Natural killer cell (primary cell): ENCODE data around the gene CARMIL1. TPM values are rescaled to one million over a fixed set of nuclear protein-coding genes. Genes with fewer than 3 reads are reported as not detected.

Experiments used
- ATAC-seq, 3 donors: fragments of 150-1000 bp in 2 of 3; fragments of 200-7000 bp in 1 of 3; cut with Tn5 transposase; 1 replicate in 1 of 3; 2 replicates in 2 of 3; pipeline ENCODE4 v1.10.0; 2021; ENCODE audit warnings: mild to moderate bottlenecking in 2 of 3, moderate library complexity in 2 of 3
- DNase-seq, 2 donors: peaks; one replicate each; pipeline versions ENCODE4 v3.0.0 to v3.0.0-alpha.2; 2013 to 2021; ENCODE audit warnings: mixed read lengths in 1 of 2
- H3K27ac ChIP-seq: one replicate; pipeline ENCODE4 v1.5.1; 2013; ENCODE audit warnings: mild to moderate bottlenecking, low read length
- H3K27me3 ChIP-seq: one replicate; pipeline ENCODE4 v1.6.1; 2013; ENCODE audit warnings: low read length; ENCODE audit not compliant: control insufficient read depth, insufficient read depth
- H3K36me3 ChIP-seq: one replicate; pipeline ENCODE4 v1.6.1; 2013; ENCODE audit warnings: low read length; ENCODE audit not compliant: control insufficient read depth, insufficient read depth
- H3K4me1 ChIP-seq: one replicate; pipeline ENCODE4 v1.6.1; 2013; ENCODE audit warnings: low read length; ENCODE audit not compliant: control insufficient read depth, insufficient read depth
- H3K4me3 ChIP-seq: one replicate; pipeline ENCODE4 v1.5.1; 2013; ENCODE audit warnings: low read length
- H3K9me3 ChIP-seq: one replicate; pipeline ENCODE4 v1.6.1; 2013; ENCODE audit warnings: low read length; ENCODE audit not compliant: control insufficient read depth, insufficient read depth
- H3K27ac Mint-ChIP-seq, 2 donors: one replicate each; pipeline ENCODE4 v1.8.0; 2022; ENCODE audit warnings: mild to moderate bottlenecking in 2 of 2, mixed read lengths in 2 of 2, moderate library complexity in 1 of 2
- H3K27me3 Mint-ChIP-seq, 2 donors: one replicate each; pipeline ENCODE4 v1.8.0; 2022; ENCODE audit warnings: low read depth in 2 of 2, mixed read lengths in 2 of 2
- H3K36me3 Mint-ChIP-seq: one replicate; pipeline ENCODE4 v1.8.0; 2022; ENCODE audit warnings: mixed read lengths
- H3K4me1 Mint-ChIP-seq, 2 donors: one replicate each; pipeline ENCODE4 v1.8.0; 2022; ENCODE audit warnings: mixed read lengths in 2 of 2
- H3K4me3 Mint-ChIP-seq: one replicate; pipeline ENCODE4 v1.8.0; 2022; ENCODE audit warnings: mild to moderate bottlenecking, moderate library complexity, mixed read lengths
- H3K9me3 Mint-ChIP-seq, 2 donors: one replicate each; pipeline ENCODE4 v1.8.0; 2022; ENCODE audit warnings: mixed read lengths in 2 of 2
- CTCF ChIP-seq: fragments of 200-600 bp; IDR thresholded peaks from one replicate; pipeline ENCODE4 v1.8.0; 2022; ENCODE audit warnings: antibody characterized with exemption
- WGBS: methylation state at CpG from one replicate; pipeline ENCODE4 v1.1.7; 2013; ENCODE audit warnings: missing lambda C conversion rate; ENCODE audit not compliant: insufficient coverage; 5-methylcytosine and 5-hydroxymethylcytosine counted together
- intact Hi-C: fragments of 100-400 bp; cut with micrococcal nuclease; formaldehyde crosslinking; loops from one replicate; pipeline ENCODE4 v1.14.2; 2022
- total RNA-seq, 4 donors: library from RNA; stranded (reverse); fragments of 120-200 nt in 1 of 4; gene quantifications; one replicate each; pipeline versions ENCODE4 v1.2.3 to v1.2.4, GENCODE V29; 2013 to 2022

The CARMIL1 gene
- total RNA-seq, 3 donors from 2014 or later (not counting 1 experiment from before 2014, with no cell fraction given): 0.25 to 1.1 (median 0.35) TPM

- Mint-ChIP-seq H3K27ac (no peak overlapping the region), H3K27me3 (no peaks in the 10 kb centered on the region), H3K36me3 (no peaks in the 10 kb centered on the region), H3K4me1 (peaks cover 0 to 13% of the 10 kb centered on the region in 2 donors), H3K9me3 (no peaks in the 10 kb centered on the region), H3K4me3 (peak overlapping the region; percentile 45)
- H3K4me1 ChIP-seq: peaks cover 11% of the 10 kb centered on the region
- no peaks in the 10 kb centered on the region for H3K9me3 ChIP-seq
- H3K27ac ChIP-seq: no peak overlapping the region
- no peak overlapping the region for H3K4me3 ChIP-seq
- ATAC-seq (no peak), DNase-seq (peak in 1 of 2 donors; percentile 43)
- 100% methylated on average over 1 of the region's 1 CpG for WGBS
- intact Hi-C loops: no loop called here
- no peaks in the 10 kb centered on the region for H3K36me3 ChIP-seq
- no peaks in the 10 kb centered on the region for H3K27me3 ChIP-seq
- no peak for TF ChIP-seq CTCF
These were observed 130.9 kb downstream of the CARMIL1 start for GRCh38 chr6:25410102-25410501.

GRCh38 chr6:25411316-25411950 lies 132.3 kb downstream of the CARMIL1 start:
- Histone ChIP-seq H3K27ac (no peak overlapping the region), H3K4me1 (peaks cover 4% of the 10 kb centered on the region), H3K27me3 (no peaks in the 10 kb centered on the region), H3K36me3 (no peaks in the 10 kb centered on the region), H3K9me3 (no peaks in the 10 kb centered on the region), H3K4me3 (no peak overlapping the region)
- H3K4me1 Mint-ChIP-seq: peaks cover 0 to 13% of the 10 kb centered on the region in 2 donors
- intact Hi-C loops: no loop called here
- no peaks in the 10 kb centered on the region for H3K9me3 Mint-ChIP-seq
- H3K27ac Mint-ChIP-seq: no peak overlapping the region
- no peaks in the 10 kb centered on the region for H3K36me3 Mint-ChIP-seq
- no peak overlapping the region for H3K4me3 Mint-ChIP-seq
- ATAC-seq (no peak), DNase-seq (no peak)
- no peak for TF ChIP-seq CTCF
- no peaks in the 10 kb centered on the region for H3K27me3 Mint-ChIP-seq
- 92% methylated on average over 6 of the region's 7 CpGs for WGBS

- Histone ChIP-seq H3K9me3 (no peaks in the 10 kb centered on the region), H3K27me3 (no peaks in the 10 kb centered on the region), H3K36me3 (no peaks in the 10 kb centered on the region), H3K27ac (no peak overlapping the region), H3K4me1 (peaks cover 3% of the 10 kb centered on the region), H3K4me3 (no peak overlapping the region)
- intact Hi-C loops: no loop called here
- peaks cover 0 to 25% of the 10 kb centered on the region in 2 donors for H3K4me1 Mint-ChIP-seq
- no peak for ATAC-seq
- H3K36me3 Mint-ChIP-seq: no peaks in the 10 kb centered on the region
- no peak for TF ChIP-seq CTCF
- no peak for DNase-seq
- H3K4me3 Mint-ChIP-seq: no peak overlapping the region
- peak overlapping the region in 1 of 2 donors; percentile 43 for H3K27ac Mint-ChIP-seq
- H3K27me3 Mint-ChIP-seq: no peaks in the 10 kb centered on the region
- H3K9me3 Mint-ChIP-seq: no peaks in the 10 kb centered on the region
- 92% methylated on average over 1 of the region's 1 CpG for whole genome bisulfite sequencing
These were observed 134.2 kb downstream of the CARMIL1 start for GRCh38 chr6:25413207-25413905.
